ENCODE data around the gene PKHD1. TPM values are rescaled to one million over a fixed set of nuclear protein-coding genes. Genes with fewer than 3 reads are reported as not detected.

The PKHD1 gene
- polyA plus RNA-seq, 1 of the 3 experiments (the other 2 are of a cell fraction) = not detected

DNA sequence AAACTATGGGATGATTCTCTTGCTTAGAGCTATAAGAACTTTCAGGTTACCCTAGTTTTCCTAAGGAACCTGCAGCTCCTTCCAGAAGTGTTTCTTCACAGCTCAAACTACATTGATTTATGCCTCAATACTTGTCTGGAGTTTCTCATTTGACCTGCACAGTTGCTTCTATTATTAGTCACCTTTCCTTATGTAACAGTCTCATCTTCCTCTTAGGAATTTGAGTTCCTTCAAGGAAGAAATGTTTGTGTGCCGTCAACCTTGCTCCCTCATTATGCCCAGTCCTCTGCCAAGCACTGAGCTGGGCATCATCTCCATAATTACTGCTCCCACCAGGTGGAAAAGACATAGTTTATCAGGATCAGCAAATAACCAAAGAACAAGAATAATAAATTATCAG is 466.4 kb downstream of the PKHD1 start (continued):
- TF ChIP-seq EP300 (IDR thresholded peaks at IDR 0.05; ENCODE audit: borderline replicate concordance in 1 of 2, low read depth in 1 of 2, low read length in 1 of 2) = no peak
- TF ChIP-seq TEAD4 (IDR thresholded peaks at IDR 0.05; ENCODE audit: borderline replicate concordance, insufficient read depth) = no peak
- TF ChIP-seq, protein P1, sequence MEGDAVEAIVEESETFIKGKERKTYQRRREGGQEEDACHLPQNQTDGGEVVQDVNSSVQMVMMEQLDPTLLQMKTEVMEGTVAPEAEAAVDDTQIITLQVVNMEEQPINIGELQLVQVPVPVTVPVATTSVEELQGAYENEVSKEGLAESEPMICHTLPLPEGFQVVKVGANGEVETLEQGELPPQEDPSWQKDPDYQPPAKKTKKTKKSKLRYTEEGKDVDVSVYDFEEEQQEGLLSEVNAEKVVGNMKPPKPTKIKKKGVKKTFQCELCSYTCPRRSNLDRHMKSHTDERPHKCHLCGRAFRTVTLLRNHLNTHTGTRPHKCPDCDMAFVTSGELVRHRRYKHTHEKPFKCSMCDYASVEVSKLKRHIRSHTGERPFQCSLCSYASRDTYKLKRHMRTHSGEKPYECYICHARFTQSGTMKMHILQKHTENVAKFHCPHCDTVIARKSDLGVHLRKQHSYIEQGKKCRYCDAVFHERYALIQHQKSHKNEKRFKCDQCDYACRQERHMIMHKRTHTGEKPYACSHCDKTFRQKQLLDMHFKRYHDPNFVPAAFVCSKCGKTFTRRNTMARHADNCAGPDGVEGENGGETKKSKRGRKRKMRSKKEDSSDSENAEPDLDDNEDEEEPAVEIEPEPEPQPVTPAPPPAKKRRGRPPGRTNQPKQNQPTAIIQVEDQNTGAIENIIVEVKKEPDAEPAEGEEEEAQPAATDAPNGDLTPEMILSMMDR (IDR thresholded peaks at IDR 0.05) = no peak

DNA sequence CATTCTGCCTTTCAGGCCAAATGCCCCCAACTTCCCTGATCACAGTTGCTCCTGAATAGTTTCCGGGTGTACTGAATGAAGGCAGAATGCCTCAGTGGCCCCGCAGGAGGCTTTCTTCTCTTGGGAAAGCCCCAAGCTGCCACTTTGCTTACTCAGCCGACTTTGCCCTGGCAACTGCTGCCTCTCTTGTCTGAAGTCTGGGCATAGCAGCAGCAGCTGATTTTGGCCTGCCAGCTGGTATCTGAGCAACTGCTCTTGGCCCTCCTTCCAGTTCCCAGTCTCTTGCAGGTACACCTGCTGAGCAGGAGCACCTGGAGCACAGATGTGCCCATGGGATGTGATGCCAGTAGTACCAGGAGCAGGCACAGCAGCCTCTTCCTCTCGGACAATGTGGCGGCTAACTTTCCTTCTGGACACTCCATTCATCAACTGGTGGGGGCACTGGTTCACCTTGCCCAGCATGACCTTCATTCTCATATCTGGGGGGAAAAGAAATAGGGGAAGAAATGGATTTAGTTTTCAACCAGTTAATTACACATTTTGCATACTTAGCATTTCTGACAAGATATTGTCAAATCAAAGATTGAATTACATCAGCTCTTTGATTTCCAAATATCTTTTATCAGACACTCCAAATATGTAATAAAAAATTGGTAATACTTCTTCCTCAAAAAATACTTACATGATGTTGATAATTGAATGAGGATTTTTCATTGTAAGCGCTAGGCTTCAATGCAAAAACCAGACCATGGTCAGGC is 468.2 kb downstream of the PKHD1 start:
- no peak overlapping the region for H3K9ac ChIP-seq
- H3K36me3 ChIP-seq (replicated peaks in 1 of 2; ENCODE audit: control insufficient read depth in 1 of 2, insufficient read depth in 2 of 2, low read length in 1 of 2) = no peaks in the 10 kb centered on the region
- TF ChIP-seq FOXM1 (IDR thresholded peaks at IDR 0.05; ENCODE audit: low read depth) = no peak
- TF ChIP-seq TEAD4 (IDR thresholded peaks at IDR 0.05; ENCODE audit: borderline replicate concordance, insufficient read depth) = no peak
- TF ChIP-seq, protein P2, sequence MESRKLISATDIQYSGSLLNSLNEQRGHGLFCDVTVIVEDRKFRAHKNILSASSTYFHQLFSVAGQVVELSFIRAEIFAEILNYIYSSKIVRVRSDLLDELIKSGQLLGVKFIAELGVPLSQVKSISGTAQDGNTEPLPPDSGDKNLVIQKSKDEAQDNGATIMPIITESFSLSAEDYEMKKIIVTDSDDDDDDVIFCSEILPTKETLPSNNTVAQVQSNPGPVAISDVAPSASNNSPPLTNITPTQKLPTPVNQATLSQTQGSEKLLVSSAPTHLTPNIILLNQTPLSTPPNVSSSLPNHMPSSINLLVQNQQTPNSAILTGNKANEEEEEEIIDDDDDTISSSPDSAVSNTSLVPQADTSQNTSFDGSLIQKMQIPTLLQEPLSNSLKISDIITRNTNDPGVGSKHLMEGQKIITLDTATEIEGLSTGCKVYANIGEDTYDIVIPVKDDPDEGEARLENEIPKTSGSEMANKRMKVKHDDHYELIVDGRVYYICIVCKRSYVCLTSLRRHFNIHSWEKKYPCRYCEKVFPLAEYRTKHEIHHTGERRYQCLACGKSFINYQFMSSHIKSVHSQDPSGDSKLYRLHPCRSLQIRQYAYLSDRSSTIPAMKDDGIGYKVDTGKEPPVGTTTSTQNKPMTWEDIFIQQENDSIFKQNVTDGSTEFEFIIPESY (IDR thresholded peaks at IDR 0.05; ENCODE audit: borderline replicate concordance, low read depth) = no peak
- no peak for TF ChIP-seq RCOR1 (IDR thresholded peaks at IDR 0.05; ENCODE audit: low read length)
- TF ChIP-seq SMC3 (IDR thresholded peaks at IDR 0.05; ENCODE audit: low read depth, low read length) = no peak
- TF ChIP-seq, protein P3, sequence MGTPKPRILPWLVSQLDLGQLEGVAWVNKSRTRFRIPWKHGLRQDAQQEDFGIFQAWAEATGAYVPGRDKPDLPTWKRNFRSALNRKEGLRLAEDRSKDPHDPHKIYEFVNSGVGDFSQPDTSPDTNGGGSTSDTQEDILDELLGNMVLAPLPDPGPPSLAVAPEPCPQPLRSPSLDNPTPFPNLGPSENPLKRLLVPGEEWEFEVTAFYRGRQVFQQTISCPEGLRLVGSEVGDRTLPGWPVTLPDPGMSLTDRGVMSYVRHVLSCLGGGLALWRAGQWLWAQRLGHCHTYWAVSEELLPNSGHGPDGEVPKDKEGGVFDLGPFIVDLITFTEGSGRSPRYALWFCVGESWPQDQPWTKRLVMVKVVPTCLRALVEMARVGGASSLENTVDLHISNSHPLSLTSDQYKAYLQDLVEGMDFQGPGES (IDR thresholded peaks at IDR 0.05; ENCODE audit: low read depth, low read length) = no peak
- ChIA-PET CTCF (interaction anchor here (0.7 to 3.5 kb wide), 11 partner anchors 10 to 233 kb away, joined by 3 to 28 read pairs (median 4); no protein-coding TSS in a partner anchor), POLR2A (no interaction called here)
- 63% methylated on average over 4 of the region's 6 CpGs for WGBS (ENCODE audit: low lambda C conversion rate)
- H3K9me3 ChIP-seq = no peaks in the 10 kb centered on the region; the same call in 1 of the 2 replicates
- no peaks in the 10 kb centered on the region; the same call in 1 of the 2 replicates for H3K79me2 ChIP-seq (ENCODE audit: insufficient read depth)
- no peak overlapping the region for H2AFZ ChIP-seq (ENCODE audit: low read depth)
- no peak overlapping the region for H3K27ac ChIP-seq (ENCODE audit: low read depth in 2 of 2, low read length in 1 of 2)
- no peaks in the 10 kb centered on the region for H4K20me1 ChIP-seq (ENCODE audit: insufficient read depth)
- no peaks in the 10 kb centered on the region for H3F3A ChIP-seq (replicated peaks; ENCODE audit: insufficient read depth)
- no peaks in the 10 kb centered on the region for H3K27me3 ChIP-seq (ENCODE audit: insufficient read depth)
- no peak for DNase-seq
- no peak overlapping the region for H3K4me2 ChIP-seq
- no peak overlapping the region for H3K4me3 ChIP-seq (ENCODE audit: low read depth in 2 of 2, low read length in 1 of 2)
- no peaks in the 10 kb centered on the region for H3K9me2 ChIP-seq
- H3K4me1 ChIP-seq (ENCODE audit: control insufficient read depth in 1 of 2, insufficient read depth in 2 of 2, low read depth in 1 of 2, low read length in 1 of 2) = no peaks in the 10 kb centered on the region; a peak in 1 of 4 replicates

All from SK-N-SH (cell line).